ENCODE measurements around the gene ING4.

The ING4 gene

DNA sequence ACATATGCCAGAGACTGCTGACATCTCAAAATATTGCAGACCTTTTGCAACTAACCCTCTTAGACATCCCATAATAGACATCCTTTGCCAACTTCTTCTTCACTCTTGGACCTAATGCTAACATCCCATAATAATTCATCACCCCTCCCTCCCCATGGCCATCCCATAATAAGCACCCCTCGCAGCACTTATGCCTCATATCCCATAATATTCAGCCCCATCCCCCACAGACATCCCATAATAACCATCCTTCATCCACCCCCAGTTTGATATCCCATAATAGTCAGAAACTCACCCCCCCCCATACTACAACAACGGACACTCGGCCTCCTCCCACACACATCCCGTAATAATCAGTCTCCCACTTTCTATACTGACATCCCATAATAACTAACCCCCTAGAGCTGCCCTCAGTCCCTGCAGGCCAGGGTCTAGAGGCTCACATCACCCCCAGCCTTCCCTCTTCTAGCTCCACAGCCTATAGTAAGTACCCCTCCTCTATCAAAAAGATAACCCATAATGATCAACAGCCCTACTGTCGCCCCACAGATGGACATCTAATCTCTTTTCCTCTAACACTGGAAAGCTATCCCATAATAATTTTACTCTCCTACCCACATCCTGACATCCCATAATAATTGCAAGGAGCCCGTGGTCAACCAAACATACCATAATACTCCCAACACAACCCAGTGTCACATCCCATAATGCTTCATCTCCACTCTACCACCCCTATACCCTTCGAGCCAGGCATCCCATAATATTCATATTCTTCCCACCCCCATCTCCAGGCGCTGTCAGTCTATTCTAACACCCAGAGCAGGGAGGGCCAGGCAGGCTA is 54.9 kb downstream of the ING4 start:
- DNase-seq (ENCODE audit: low read depth): peak; percentile 56

GRCh38 chr12:6606331-6607131 is 56.4 kb downstream of the ING4 start:
- DNase-seq (ENCODE audit: low read depth): peak; percentile 49

DNA sequence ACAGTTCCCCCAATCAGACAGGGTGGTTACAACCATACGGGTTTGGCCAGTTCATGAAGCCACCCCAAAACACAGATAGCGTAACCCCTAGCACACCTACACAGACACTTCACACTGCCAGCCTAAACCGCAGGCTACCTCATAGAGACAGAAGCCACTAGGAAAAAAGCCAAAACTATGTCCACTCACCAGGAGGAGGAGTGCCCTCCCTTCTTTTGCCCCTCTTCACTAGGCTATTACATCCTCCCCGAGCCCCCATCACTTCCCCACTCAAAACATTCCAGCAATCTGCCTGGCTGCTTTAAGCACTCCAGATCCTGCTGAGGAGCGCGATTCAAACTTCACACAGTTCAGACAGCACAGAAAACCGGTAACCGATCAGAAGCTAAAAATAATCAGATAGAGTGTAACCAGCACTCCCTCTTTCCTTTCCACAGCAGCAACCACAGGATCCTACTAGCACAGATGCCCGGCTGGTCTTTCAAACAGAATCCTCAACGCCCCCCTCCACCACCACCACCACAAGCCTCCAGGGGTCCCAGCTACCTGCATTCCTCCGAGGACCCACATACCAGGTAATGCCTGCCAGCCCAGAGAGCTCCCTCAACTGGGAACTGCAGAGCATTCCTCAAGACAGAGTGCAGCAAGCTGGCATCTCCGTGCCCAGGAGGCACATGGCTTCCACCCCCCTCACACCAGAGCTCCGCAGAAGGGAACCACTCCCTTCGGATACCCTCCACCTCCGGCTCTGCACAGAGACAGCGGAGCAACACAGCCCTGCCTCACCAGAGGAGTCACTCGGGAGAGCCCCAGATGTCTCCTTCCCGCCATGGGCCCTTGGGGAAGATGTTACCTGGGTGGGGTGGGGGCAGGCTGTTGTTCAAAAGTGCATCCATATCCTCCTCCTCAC is 57.2 kb downstream of the ING4 start:
- peak; percentile 28 for DNase-seq (ENCODE audit: low read depth)

DNA sequence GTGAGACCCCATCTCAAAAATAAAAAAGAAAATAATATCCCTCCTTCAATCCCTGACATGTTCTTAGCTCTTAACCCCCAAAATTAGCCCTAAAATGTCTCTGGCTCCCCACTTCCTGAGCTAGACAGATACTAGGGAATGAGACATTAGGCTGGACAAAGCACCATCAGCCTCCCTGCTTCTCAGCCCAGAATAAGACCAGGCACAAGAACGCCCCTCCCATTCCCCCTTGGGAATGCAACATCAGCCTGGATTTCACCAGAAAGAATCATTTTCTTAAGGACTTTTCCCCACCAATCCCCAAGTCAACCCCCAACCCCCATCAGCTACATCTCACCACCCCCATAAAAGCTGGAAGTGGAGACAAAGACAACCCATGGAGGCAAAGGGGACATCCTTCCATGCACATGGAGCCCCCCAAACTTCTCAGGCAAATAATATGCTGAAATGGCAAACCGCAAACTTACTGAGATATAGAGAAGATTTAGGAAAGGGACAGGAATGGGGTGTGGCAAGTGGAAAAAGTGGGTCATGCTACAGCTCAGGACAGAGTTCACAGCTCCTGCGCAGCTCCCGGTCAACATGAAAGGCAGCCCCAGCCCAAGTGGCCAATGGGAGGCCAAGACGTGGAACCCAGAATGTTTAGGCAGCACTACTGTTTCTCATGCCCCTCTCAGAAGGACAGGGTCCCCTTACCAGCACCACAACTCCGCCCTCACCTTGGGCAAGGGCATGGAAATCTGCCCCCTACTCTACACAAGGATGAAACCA is 58.5 kb downstream of the ING4 start:
- no peak for DNase-seq (ENCODE audit: low read depth)

DNA sequence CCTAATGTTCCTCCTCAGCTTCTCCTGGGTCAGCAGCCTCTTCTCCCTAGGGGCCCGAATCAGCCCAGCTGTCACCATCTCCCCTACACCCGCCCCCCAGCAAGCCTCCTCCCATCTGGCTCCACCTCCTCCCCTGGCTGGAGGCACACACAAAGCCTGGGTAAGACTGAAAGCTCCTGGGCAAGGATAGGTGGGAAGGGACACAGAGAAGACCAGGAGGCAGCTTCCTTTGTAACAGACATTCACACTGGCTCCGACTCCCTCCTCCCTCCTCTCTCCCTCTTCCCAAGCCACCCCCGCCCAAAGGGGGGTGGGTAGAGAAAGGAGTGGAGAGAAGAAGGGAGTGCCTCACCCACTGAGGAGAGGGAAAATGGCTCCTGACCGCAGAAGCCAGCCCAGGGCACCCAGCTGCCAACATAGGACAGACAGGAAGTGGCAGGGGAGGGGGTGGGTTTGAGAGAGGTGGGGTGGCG is 59.8 kb downstream of the ING4 start:
- no peak for DNase-seq (ENCODE audit: low read depth)

DNA sequence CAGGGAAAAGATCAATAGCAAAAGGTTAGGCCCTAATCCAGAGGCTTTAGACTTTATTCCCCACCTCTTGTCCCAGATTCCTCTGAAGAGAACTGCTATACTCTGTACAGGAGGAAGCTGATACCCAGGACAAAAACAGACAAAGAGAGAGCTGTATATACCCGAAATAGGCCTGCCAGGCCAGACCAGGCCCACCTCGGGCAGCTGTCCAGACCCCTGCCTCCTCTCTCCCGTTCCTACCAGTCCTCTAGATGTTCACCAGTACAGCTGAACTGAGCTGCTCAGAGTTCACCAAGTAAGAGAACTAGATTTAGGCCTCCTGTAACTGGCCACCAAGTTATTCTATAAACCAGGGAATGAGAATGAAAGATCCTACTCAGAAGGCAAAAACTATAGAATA is 60.4 kb downstream of the ING4 start:
- DNase-seq (ENCODE audit: low read depth): no peak
